ENCODE measurements around the gene MED31.

DNA sequence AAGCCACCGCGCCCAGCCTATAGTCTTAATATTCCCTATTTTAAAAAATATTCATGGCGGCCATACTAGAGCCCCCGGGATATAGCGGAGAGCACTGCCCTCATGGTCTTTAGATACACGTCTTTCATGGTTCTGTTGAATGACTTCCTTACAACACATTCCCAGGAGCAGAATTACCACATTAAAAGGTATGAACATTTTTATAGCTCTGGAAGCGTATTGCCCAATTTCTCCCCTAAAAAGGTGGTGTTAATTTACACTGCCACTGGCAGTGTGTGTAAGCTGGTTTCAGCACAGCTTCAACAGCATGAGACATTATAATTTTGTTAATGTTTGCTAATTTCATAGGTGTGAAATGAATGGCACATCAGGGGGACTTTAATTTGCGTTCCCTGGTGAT lies 19.2 kb upstream of the MED31 start:
- TF ChIP-seq, protein P1, sequence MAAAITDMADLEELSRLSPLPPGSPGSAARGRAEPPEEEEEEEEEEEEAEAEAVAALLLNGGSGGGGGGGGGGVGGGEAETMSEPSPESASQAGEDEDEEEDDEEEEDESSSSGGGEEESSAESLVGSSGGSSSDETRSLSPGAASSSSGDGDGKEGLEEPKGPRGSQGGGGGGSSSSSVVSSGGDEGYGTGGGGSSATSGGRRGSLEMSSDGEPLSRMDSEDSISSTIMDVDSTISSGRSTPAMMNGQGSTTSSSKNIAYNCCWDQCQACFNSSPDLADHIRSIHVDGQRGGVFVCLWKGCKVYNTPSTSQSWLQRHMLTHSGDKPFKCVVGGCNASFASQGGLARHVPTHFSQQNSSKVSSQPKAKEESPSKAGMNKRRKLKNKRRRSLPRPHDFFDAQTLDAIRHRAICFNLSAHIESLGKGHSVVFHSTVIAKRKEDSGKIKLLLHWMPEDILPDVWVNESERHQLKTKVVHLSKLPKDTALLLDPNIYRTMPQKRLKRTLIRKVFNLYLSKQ (tag by site-specific recombination; IDR thresholded peaks at IDR 0.05; ENCODE audit: borderline replicate concordance) = no peak
- TF ChIP-seq, protein P2, sequence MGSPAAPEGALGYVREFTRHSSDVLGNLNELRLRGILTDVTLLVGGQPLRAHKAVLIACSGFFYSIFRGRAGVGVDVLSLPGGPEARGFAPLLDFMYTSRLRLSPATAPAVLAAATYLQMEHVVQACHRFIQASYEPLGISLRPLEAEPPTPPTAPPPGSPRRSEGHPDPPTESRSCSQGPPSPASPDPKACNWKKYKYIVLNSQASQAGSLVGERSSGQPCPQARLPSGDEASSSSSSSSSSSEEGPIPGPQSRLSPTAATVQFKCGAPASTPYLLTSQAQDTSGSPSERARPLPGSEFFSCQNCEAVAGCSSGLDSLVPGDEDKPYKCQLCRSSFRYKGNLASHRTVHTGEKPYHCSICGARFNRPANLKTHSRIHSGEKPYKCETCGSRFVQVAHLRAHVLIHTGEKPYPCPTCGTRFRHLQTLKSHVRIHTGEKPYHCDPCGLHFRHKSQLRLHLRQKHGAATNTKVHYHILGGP (tag by site-specific recombination; IDR thresholded peaks at IDR 0.05) = no peak
- TF ChIP-seq MYNN (tag by site-specific recombination; IDR thresholded peaks at IDR 0.05; ENCODE audit: borderline replicate concordance) = no peak
- TF ChIP-seq ZNF830 (tag by site-specific recombination; IDR thresholded peaks at IDR 0.05; ENCODE audit: low read depth) = no peak
- no peak for TF ChIP-seq ZNF76 (tag by site-specific recombination; IDR thresholded peaks at IDR 0.05; ENCODE audit: borderline replicate concordance, low read depth)
- no peak for TF ChIP-seq ZNF324 (tag by site-specific recombination; IDR thresholded peaks at IDR 0.05)
- TF ChIP-seq MZF1 (tag by site-specific recombination; IDR thresholded peaks at IDR 0.05; ENCODE audit: borderline replicate concordance) = no peak
- no peak for TF ChIP-seq YY1 (tag by site-specific recombination; IDR thresholded peaks at IDR 0.05)
- TF ChIP-seq, protein P3, sequence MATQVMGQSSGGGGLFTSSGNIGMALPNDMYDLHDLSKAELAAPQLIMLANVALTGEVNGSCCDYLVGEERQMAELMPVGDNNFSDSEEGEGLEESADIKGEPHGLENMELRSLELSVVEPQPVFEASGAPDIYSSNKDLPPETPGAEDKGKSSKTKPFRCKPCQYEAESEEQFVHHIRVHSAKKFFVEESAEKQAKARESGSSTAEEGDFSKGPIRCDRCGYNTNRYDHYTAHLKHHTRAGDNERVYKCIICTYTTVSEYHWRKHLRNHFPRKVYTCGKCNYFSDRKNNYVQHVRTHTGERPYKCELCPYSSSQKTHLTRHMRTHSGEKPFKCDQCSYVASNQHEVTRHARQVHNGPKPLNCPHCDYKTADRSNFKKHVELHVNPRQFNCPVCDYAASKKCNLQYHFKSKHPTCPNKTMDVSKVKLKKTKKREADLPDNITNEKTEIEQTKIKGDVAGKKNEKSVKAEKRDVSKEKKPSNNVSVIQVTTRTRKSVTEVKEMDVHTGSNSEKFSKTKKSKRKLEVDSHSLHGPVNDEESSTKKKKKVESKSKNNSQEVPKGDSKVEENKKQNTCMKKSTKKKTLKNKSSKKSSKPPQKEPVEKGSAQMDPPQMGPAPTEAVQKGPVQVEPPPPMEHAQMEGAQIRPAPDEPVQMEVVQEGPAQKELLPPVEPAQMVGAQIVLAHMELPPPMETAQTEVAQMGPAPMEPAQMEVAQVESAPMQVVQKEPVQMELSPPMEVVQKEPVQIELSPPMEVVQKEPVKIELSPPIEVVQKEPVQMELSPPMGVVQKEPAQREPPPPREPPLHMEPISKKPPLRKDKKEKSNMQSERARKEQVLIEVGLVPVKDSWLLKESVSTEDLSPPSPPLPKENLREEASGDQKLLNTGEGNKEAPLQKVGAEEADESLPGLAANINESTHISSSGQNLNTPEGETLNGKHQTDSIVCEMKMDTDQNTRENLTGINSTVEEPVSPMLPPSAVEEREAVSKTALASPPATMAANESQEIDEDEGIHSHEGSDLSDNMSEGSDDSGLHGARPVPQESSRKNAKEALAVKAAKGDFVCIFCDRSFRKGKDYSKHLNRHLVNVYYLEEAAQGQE (tag by site-specific recombination; IDR thresholded peaks at IDR 0.05) = no peak
- no peak for TF ChIP-seq ZNF510 (tag by site-specific recombination; IDR thresholded peaks at IDR 0.05; ENCODE audit: insufficient replicate concordance)
- TF ChIP-seq, protein P4, sequence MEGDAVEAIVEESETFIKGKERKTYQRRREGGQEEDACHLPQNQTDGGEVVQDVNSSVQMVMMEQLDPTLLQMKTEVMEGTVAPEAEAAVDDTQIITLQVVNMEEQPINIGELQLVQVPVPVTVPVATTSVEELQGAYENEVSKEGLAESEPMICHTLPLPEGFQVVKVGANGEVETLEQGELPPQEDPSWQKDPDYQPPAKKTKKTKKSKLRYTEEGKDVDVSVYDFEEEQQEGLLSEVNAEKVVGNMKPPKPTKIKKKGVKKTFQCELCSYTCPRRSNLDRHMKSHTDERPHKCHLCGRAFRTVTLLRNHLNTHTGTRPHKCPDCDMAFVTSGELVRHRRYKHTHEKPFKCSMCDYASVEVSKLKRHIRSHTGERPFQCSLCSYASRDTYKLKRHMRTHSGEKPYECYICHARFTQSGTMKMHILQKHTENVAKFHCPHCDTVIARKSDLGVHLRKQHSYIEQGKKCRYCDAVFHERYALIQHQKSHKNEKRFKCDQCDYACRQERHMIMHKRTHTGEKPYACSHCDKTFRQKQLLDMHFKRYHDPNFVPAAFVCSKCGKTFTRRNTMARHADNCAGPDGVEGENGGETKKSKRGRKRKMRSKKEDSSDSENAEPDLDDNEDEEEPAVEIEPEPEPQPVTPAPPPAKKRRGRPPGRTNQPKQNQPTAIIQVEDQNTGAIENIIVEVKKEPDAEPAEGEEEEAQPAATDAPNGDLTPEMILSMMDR (tag by site-specific recombination; IDR thresholded peaks at IDR 0.05) = no peak

Data from HEK293 (cell line).